GM23338 (cell line): Measurements from ENCODE around the gene MEF2A. TPM values are rescaled to one million over a fixed set of nuclear protein-coding genes. Genes with fewer than 3 reads are reported as not detected.

Experiments
- ATAC-seq: fragments of 200-7000 bp; cut with Tn5 transposase; 3 replicates; pipeline ENCODE4 v1.9.1; 2020
- DNase-seq: peaks from one replicate; pipeline ENCODE4 v3.0.0-alpha.2; 2015; ENCODE audit warnings: low spot score
- H2AFZ ChIP-seq: fragments of 200-600 bp; sonication (generic); 2 replicates; pipeline ENCODE4 v1.8.0; 2016; ENCODE audit warnings: antibody characterized with exemption, mild to moderate bottlenecking, moderate library complexity
- H3F3A ChIP-seq: fragments of 200-600 bp; sonication (generic); replicated peaks from 2 replicates; pipeline ENCODE4 v1.8.0; 2017; ENCODE audit warnings: antibody characterized with exemption, mixed run types, low read depth
- H3K27ac ChIP-seq: fragments of 200-600 bp; sonication (generic); 2 replicates; pipeline ENCODE4 v1.6.1; 2016; ENCODE audit warnings: low read depth
- H3K27me3 ChIP-seq: fragments of 200-600 bp; sonication (generic); 2 replicates; pipeline ENCODE4 v1.8.0; 2016; ENCODE audit warnings: mild to moderate bottlenecking, mixed run types, moderate library complexity; ENCODE audit not compliant: insufficient read depth
- H3K36me3 ChIP-seq: fragments of 200-600 bp; sonication (generic); 2 replicates; pipeline ENCODE4 v1.8.0; 2016; ENCODE audit warnings: mild to moderate bottlenecking; ENCODE audit not compliant: insufficient read depth
- H3K4me1 ChIP-seq: fragments of 200-600 bp; sonication (generic); 2 replicates; pipeline ENCODE4 v1.8.0; 2016; ENCODE audit warnings: mild to moderate bottlenecking, moderate library complexity; ENCODE audit not compliant: insufficient read depth
- H3K4me2 ChIP-seq: fragments of 200-600 bp; sonication (generic); 2 replicates; pipeline ENCODE4 v1.7.1; 2017; ENCODE audit warnings: mixed run types
- H3K4me3 ChIP-seq: fragments of 200-600 bp; sonication (generic); 2 replicates; pipeline ENCODE4 v1.6.1; 2016; ENCODE audit warnings: mixed run types
- H3K79me2 ChIP-seq: fragments of 200-600 bp; sonication (generic); replicated peaks from 2 replicates; pipeline ENCODE4 v1.8.0; 2017; ENCODE audit warnings: mild to moderate bottlenecking; ENCODE audit not compliant: insufficient read depth
- H3K9me2 ChIP-seq: fragments of 200-600 bp; sonication (generic); 2 replicates; pipeline ENCODE4 v1.8.0; 2017; ENCODE audit not compliant: insufficient read depth
- H4K20me1 ChIP-seq: fragments of 200-600 bp; sonication (generic); replicated peaks from 2 replicates; pipeline ENCODE4 v1.8.0; 2017; ENCODE audit warnings: mild to moderate bottlenecking; ENCODE audit not compliant: insufficient read depth
- H3K27ac Mint-ChIP-seq: 2 replicates; pipeline ENCODE4 v1.8.0; 2020; ENCODE audit warnings: inconsistent platforms, mild to moderate bottlenecking, moderate library complexity, mixed read lengths
- H3K27me3 Mint-ChIP-seq: 3 replicates; pipeline ENCODE4 v1.8.0; 2022; ENCODE audit warnings: low read depth, mild to moderate bottlenecking, moderate library complexity, mixed read lengths, inconsistent platforms; ENCODE audit not compliant: insufficient read depth, poor library complexity
- H3K36me3 Mint-ChIP-seq: 3 replicates; pipeline ENCODE4 v1.8.0; 2021; ENCODE audit warnings: low read depth, mild to moderate bottlenecking, inconsistent platforms, moderate library complexity, mixed read lengths
- H3K4me1 Mint-ChIP-seq: 3 replicates; pipeline ENCODE4 v1.8.0; 2020; ENCODE audit warnings: mild to moderate bottlenecking, inconsistent platforms, mixed read lengths
- H3K4me3 Mint-ChIP-seq: 3 replicates; pipeline ENCODE4 v1.8.0; 2021; ENCODE audit warnings: moderate library complexity, mild to moderate bottlenecking, inconsistent platforms, mixed read lengths
- H3K9me3 Mint-ChIP-seq: 3 replicates; pipeline ENCODE4 v1.8.0; 2020; ENCODE audit warnings: moderate library complexity, mild to moderate bottlenecking, inconsistent platforms, mixed read lengths
- CREB1 ChIP-seq: fragments of 250-450 bp; sonication (Bioruptor Pico); IDR thresholded peaks from 2 replicates; pipeline ENCODE4 v1.5.0; 2020; ENCODE audit warnings: low read depth, mild to moderate bottlenecking, moderate library complexity
- CTCF ChIP-seq, 2 experiments: fragments of 200-600 bp in 1 of 2; sonication (generic) in 1 of 2; conservative IDR thresholded peaks; 2 replicates each; pipeline versions ENCODE4 v1.5.1 to v1.6.1; 2016 to 2017; ENCODE audit warnings: antibody characterized with exemption in 2 of 2, low read depth in 2 of 2, mild to moderate bottlenecking in 2 of 2, moderate library complexity in 1 of 2
- ETS1 ChIP-seq: IDR thresholded peaks from 2 replicates; pipeline ENCODE4 v1.6.1; 2016; ENCODE audit warnings: antibody characterized with exemption
- EZH2phosphoT487 ChIP-seq: fragments of 200-600 bp; sonication (generic); IDR thresholded peaks from one replicate; pipeline ENCODE4 v1.8.1; 2018; ENCODE audit warnings: antibody characterized with exemption; ENCODE audit not compliant: unreplicated experiment
- NANOG ChIP-seq: IDR thresholded peaks from 2 replicates; pipeline ENCODE4 v1.6.1; 2016; ENCODE audit warnings: antibody characterized with exemption, borderline replicate concordance
- REST ChIP-seq: IDR thresholded peaks from one replicate; pipeline ENCODE4 v1.6.1; 2018; ENCODE audit warnings: antibody characterized with exemption; ENCODE audit not compliant: unreplicated experiment
- STAT1 ChIP-seq: IDR thresholded peaks from one replicate; pipeline ENCODE4 v1.6.1; 2016; ENCODE audit warnings: antibody characterized with exemption; ENCODE audit not compliant: unreplicated experiment
- ZNF331 ChIP-seq: fragments of 250-450 bp; sonication (Bioruptor Pico); IDR thresholded peaks from 2 replicates; pipeline ENCODE4 v1.5.0; 2020; ENCODE audit warnings: low read depth, mild to moderate bottlenecking, moderate library complexity
- polyA plus RNA-seq: library from polyadenylated mRNA; unstranded; fragments of >200 nt; fragmentation: Nextera tagmentation; extraction: Ambion mirVana; gene quantifications from 2 replicates; pipeline ENCODE4 v1.2.1, GENCODE V29; 2016
- total RNA-seq: library from RNA; depleted of rRNA; stranded (reverse); fragments of >200 nt; shearing (Covaris generic); gene quantifications from 2 replicates; pipeline ENCODE4 v1.2.3, GENCODE V29; 2014

The MEF2A gene
- total and polyA plus RNA-seq, 2 experiments from 2014 or later, result 20.3 to 42.3 TPM

GRCh38 chr15:99753066-99753465 lies 187.3 kb downstream of the MEF2A start:
- DNase-seq (no peak), ATAC-seq (no peak; the same call in 2 of the 3 replicates)
- no peaks in the 10 kb centered on the region for H3F3A ChIP-seq
- H3K4me1 Mint-ChIP-seq, result peaks cover 2% of the 10 kb centered on the region; the same call in 2 of the 3 replicates
- no peaks in the 10 kb centered on the region for H3K9me3 Mint-ChIP-seq
- no peak overlapping the region for H3K27ac Mint-ChIP-seq
- H3K9me2 ChIP-seq, result no peaks in the 10 kb centered on the region
- H3K4me3 ChIP-seq, result no peak overlapping the region
- H4K20me1 ChIP-seq, result no peaks in the 10 kb centered on the region
- H3K36me3 ChIP-seq, result no peaks in the 10 kb centered on the region
- peaks cover 6% of the 10 kb centered on the region for H3K27me3 Mint-ChIP-seq
- TF ChIP-seq EZH2phosphoT487, result no peak
- TF ChIP-seq STAT1, result no peak
- no peak for TF ChIP-seq CTCF (conservative IDR thresholded peaks at IDR 0.05; ENCODE audit: low read depth in 2 of 2)
- no peak for TF ChIP-seq ZNF331 (CRISPR knock-in tag)
- TF ChIP-seq NANOG, result no peak
- TF ChIP-seq CREB1 (CRISPR knock-in tag), result no peak
- H3K79me2 ChIP-seq, result no peaks in the 10 kb centered on the region
- H3K4me2 ChIP-seq, result no peak overlapping the region
- H3K27me3 ChIP-seq, result no peaks in the 10 kb centered on the region
- H3K4me3 Mint-ChIP-seq, result no peak overlapping the region
- H3K36me3 Mint-ChIP-seq, result no peaks in the 10 kb centered on the region
- H3K4me1 ChIP-seq, result no peaks in the 10 kb centered on the region
- H2AFZ ChIP-seq, result no peak overlapping the region
- no peak overlapping the region for H3K27ac ChIP-seq

GRCh38 chr15:99755692-99756409 lies 190.1 kb downstream of the MEF2A start:
- no peaks in the 10 kb centered on the region for H4K20me1 ChIP-seq
- peak; percentile 87 for ATAC-seq
- no peaks in the 10 kb centered on the region for H3K27me3 ChIP-seq
- H3K4me3 ChIP-seq, result no peak overlapping the region
- H3K79me2 ChIP-seq, result no peaks in the 10 kb centered on the region
- no peak overlapping the region for H3K27ac ChIP-seq
- peak; percentile 83 for DNase-seq
- Mint-ChIP-seq H3K9me3 (no peaks in the 10 kb centered on the region), H3K27ac (no peak overlapping the region), H3K36me3 (no peaks in the 10 kb centered on the region), H3K27me3 (peaks cover 4% of the 10 kb centered on the region), H3K4me1 (peaks cover under 1% of the 10 kb centered on the region; the same call in 2 of the 3 replicates), H3K4me3 (no peak overlapping the region)
- no peak overlapping the region for H2AFZ ChIP-seq
- no peak overlapping the region for H3K4me2 ChIP-seq
- no peaks in the 10 kb centered on the region for H3F3A ChIP-seq
- H3K4me1 ChIP-seq, result no peaks in the 10 kb centered on the region
- H3K9me2 ChIP-seq, result no peaks in the 10 kb centered on the region
- H3K36me3 ChIP-seq, result no peaks in the 10 kb centered on the region
- TF ChIP-seq CTCF (conservative IDR thresholded peaks at IDR 0.05; ENCODE audit: low read depth in 2 of 2) (peak; percentile 87), REST (no peak), ETS1 (no peak)
